Measurements from ENCODE around the gene TNFRSF1A. TPM values are rescaled to one million over a fixed set of nuclear protein-coding genes. Genes with fewer than 3 reads are reported as not detected.

Gene TNFRSF1A
- 100 to 1,000 TPM in 1 of 10 donors, 10 to 100 TPM in 9; 29.4 to 100 (median 39.2) TPM for total RNA-seq
- 10 to 100 TPM; 34.4 to 75.7 TPM for polyA plus RNA-seq
- long read RNA-seq, donor 1, transcript TNFRSF1A-201 (10 exons, 2,223 nt) = major isoform, 5 of 26 reads
- long read RNA-seq, donor 1, partial matches to known transcripts = 11 of 26 reads
- long read RNA-seq, donor 1, other reads (novel, unspliced or antisense) = 10 of 26 reads
- long read RNA-seq, donor 2, transcript TNFRSF1A-201 (10 exons, 2,223 nt) = major isoform, 9 of 19 reads
- long read RNA-seq, donor 2, partial matches to known transcripts = 9 of 19 reads
- long read RNA-seq, donor 2, other reads (novel, unspliced or antisense) = 1 of 19 reads
- long read RNA-seq, donor 3, transcript TNFRSF1A-201 (10 exons, 2,223 nt) = major isoform, 74 of 138 reads
- long read RNA-seq, donor 3, partial matches to known transcripts = 22 of 138 reads
- long read RNA-seq, donor 3, other reads (novel, unspliced or antisense) = 34 of 138 reads

- Histone ChIP-seq H3K36me3 (peaks cover 0 to 25% (median 0%) of the 10 kb centered on the region in 9 donors), H3K27me3 (no peaks in the 10 kb centered on the region), H3K9me3 (no peaks in the 10 kb centered on the region), H3K4me3 (peak within 1 kb of the TSS; percentile 68 to 99 (median 92)), H3K4me1 (peaks cover 30 to 82% (median 70%) of the 10 kb centered on the region in 9 donors), H3K27ac (peak within 1 kb of the TSS; percentile 91 to 100 (median 98))
- intact Hi-C loops (cut with DNase I) = loop anchor here in 3 of 10 donors (1.0 to 5.0 kb wide), 3 partner anchors 22 to 196 kb away; no protein-coding TSS in a partner anchor
- peak; percentile 62 to 86 for DNase-seq
- WGBS, 2 donors = 1 to 2% methylated on average over 21 of the region's 21 CpGs
- ATAC-seq = peak; percentile 76 to 87 (median 83)
- no peak for TF ChIP-seq CTCF (IDR thresholded peaks at IDR 0.05)
Measured at GRCh38 chr12:6341417-6342139, at the start of gene TNFRSF1A. TSS of gene TNFRSF1A (minus strand) at chr12:6342076. CDS start at chr12:6341814, 262 bp downstream.

- ATAC-seq (peak in 4 of 8 donors; percentile 2 to 16 (median 9)), DNase-seq (no peak)
- no peaks in the 10 kb centered on the region for H3K27me3 ChIP-seq
- H3K4me1 ChIP-seq = peaks cover 4 to 56% (median 17%) of the 10 kb centered on the region in 9 donors
- 87 to 88% methylated on average over 17 of the region's 17 CpGs for WGBS, 2 donors
- peaks cover 0 to 75% (median 22%) of the 10 kb centered on the region in 9 donors for H3K36me3 ChIP-seq
- intact Hi-C loops (cut with DNase I) = no loop called here
- H3K27ac ChIP-seq = peak overlapping the region in 1 of 10 donors; percentile 5
- no peak overlapping the region for H3K4me3 ChIP-seq
- no peaks in the 10 kb centered on the region for H3K9me3 ChIP-seq
- TF ChIP-seq CTCF (IDR thresholded peaks at IDR 0.05) = no peak
Measured at GRCh38 chr12:6391013-6391412, 49.1 kb upstream of the TNFRSF1A start.

DNA sequence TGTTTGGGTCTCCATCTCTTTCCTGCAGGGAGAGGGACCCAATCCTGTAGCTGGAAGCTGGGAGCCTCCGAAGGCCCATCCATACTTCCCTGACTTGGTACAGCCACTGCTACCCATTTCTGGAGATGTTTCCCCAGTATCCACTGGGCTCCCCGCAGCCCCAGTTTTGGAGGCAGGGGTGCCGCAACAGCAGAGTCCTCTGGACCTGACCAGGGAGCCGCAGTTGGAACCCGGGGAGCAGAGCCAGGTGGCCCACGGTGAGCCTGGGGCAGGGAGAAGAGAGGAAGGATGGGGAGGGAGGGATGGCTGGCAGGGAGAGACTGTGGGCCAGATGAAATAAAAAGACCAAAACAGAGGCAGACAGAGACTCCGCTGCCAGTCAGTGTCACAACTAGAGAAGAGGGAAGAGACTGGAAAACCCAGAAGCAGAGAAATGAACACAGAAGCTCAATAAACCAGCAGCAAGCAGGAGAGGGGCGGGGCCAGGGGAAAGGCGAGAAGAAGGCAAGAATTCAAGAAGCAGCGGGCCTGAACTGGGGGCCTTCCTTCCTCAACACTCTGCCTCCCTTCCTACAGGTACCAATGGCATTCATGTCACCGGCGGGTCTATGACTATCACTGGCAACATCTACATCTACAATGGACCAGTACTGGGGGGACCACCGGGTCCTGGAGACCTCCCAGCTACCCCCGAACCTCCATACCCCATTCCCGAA is 48.4 kb upstream of the TNFRSF1A start:
- TF ChIP-seq CTCF (IDR thresholded peaks at IDR 0.05) = no peak
- no peak for DNase-seq
- peak in 1 of 8 donors; percentile 7 for ATAC-seq
- Histone ChIP-seq H3K27ac (peak overlapping the region in 1 of 10 donors; percentile 5), H3K4me1 (peaks cover 4 to 62% (median 19%) of the 10 kb centered on the region in 9 donors), H3K36me3 (peaks cover 0 to 80% (median 24%) of the 10 kb centered on the region in 9 donors), H3K4me3 (no peak overlapping the region), H3K27me3 (no peaks in the 10 kb centered on the region), H3K9me3 (no peaks in the 10 kb centered on the region)
- 84 to 90% methylated on average over 15 of the region's 15 CpGs for WGBS, 2 donors
- intact Hi-C loops (cut with DNase I) = no loop called here

All from heart right ventricle (tissue), 16 donors.